ENCODE results near the gene CCDC88A. TPM values are rescaled to one million over a fixed set of nuclear protein-coding genes. Genes with fewer than 3 reads are reported as not detected.

CCDC88A gene
- total RNA-seq, 1 donor from 2014 or later: 51.8 TPM

DNA sequence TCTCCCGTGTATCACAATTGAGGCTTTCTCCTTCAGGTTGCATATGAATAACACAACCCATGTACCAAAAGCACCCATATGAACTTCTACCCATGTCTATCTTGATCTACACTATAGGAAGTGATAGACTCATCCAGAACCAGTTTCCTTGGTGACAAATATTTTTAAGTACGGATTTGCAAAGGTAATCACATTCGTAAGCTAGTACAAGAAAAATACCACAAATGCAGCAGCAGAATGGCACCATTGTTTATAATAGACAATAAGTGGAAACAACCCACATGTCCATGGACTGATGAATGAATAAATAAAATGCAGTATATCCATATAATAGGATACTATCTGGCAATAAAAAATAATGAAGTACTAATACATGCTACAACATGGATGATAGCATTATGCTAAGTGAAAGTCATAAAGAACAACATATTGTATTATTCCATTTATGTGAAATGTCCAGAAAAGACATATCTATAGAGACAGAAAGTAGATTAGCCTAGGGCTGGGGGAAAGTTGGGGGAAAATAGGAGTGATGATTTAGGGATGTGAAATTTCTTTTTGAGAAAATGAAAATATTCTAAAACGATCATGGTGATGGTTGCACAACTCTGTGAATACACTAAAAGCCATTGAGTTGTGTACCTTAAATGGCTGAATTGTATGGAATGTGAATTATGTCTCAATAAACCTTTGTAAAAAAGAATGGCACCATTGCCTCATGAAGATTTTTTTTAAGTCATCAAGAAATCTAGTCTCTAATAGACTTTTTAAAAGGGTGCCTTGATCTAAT is 3.4 kb upstream of the CCDC88A start:
- DNase-seq (ENCODE audit: low read depth): no peak

DNA sequence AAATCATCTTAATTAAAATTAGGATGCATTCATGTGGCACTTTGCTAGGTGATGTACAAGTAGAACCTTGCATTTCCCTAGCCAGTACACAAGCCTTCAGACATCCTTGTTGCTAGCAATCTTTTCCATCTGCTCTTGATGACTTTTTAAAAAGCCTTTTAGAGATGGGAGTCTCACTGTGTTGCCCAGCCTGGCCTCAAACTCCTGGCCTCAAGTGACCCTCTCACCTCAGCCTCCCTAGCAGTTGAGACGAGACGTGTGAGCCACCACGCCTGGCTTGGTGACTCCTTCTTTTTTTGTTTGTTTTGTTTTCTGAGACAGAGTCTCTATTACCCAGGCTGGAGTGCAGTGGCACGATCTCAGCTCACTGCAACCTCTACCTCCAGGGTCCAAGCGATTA is 1.7 kb upstream of the CCDC88A start:
- no peak for DNase-seq (ENCODE audit: low read depth)

GRCh38 chr2:55420871-55421270 is 1.2 kb upstream of the CCDC88A start:
- DNase-seq (ENCODE audit: low read depth): no peak

- no peak for DNase-seq (ENCODE audit: low read depth)
Observed at GRCh38 chr2:55420439-55420725, 726 bp upstream of the CCDC88A start.

GRCh38 chr2:55419233-55419678 is 400 bp downstream of the CCDC88A start:
- DNase-seq (ENCODE audit: low read depth): no peak

- no peak for DNase-seq (ENCODE audit: low read depth)
Observed at GRCh38 chr2:55418512-55419232, 984 bp downstream of the CCDC88A start.

DNA sequence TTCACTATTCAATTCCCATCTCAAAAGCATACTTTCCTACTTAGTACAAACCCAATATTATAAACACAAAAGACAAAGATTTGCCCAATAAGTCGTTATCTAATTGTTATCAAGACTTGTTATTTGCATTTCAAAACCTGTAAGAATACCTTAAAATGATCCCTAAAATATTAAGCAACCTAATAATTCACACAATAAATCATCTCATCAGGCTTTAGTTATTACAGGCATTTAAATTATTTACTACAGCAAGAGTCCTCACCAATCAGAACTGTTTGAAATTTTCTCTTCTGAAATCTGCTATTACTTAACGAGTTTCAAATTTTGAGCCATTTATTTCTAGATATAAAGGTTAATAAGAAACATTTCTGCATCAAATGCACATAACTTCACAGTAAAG is 1.6 kb downstream of the CCDC88A start:
- no peak for DNase-seq (ENCODE audit: low read depth)

- DNase-seq (ENCODE audit: low read depth): no peak
Observed at GRCh38 chr2:55416786-55417568, 2.7 kb downstream of the CCDC88A start.

DNA sequence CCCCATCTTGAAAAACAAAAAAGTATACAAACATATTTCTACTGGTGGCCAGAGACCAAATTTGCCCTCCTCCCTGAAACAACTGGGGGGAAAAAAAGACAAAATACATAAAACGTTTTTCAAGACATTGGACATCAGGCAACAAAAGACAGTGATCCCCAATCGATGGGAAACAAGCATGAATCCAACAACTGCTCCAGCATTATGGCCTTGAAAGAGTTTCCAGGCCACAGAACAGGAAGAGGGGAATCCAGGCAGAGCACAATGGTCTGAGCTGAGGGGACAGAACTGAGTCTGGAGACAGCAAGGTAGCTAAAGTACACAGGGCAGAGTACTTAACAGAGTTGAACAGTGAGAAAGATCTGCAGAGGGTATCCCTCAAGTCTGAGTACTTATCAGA is 4.4 kb downstream of the CCDC88A start:
- DNase-seq (ENCODE audit: low read depth): no peak

DNA sequence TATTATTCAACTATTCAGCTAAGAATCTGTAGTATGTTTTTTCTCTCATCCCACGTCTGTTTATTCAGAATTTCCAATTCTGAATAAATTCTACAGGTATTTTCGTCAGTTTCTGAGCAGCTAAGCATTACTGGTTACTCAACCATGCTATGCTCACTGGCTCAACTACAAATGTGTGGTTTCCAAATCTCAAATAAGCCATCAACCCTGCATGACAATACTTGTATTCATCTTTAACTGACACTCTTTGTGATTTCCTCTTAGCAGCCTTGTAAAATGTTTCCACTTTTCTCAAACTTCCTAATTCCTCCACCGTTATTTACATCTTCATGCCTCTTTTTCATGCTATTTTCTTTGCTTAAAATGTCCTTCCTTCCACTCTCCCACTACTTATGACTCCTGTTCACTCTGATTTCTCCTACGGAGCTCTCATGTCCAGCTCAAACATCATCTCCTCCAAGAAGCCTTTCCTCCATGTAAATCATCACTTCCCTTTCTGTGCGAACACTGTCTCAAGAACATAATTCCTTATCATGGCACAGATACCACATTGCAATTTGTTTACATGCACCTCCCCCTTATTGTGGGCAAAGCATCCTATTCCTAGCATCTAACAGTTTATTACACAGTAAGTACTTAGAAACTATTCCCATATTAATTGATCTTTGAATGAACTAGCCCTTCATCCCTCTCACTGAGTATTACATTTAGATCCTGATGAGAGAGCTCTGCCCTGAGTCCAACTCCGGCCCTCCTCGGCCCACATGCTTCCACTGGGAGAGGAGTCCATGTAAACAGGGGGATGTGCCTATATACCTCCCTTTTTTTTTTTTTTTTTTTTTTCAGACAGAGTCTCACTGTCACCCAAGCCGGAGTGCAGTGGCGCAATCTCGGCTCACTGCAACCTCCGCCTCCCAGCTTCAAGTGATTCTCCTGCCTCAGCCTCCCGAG is 10.5 kb downstream of the CCDC88A start:
- peak; percentile 45 for DNase-seq (ENCODE audit: low read depth)

- peak; percentile 51 for DNase-seq (ENCODE audit: low read depth)
Observed at GRCh38 chr2:55408098-55408882, 11.4 kb downstream of the CCDC88A start.

DNA sequence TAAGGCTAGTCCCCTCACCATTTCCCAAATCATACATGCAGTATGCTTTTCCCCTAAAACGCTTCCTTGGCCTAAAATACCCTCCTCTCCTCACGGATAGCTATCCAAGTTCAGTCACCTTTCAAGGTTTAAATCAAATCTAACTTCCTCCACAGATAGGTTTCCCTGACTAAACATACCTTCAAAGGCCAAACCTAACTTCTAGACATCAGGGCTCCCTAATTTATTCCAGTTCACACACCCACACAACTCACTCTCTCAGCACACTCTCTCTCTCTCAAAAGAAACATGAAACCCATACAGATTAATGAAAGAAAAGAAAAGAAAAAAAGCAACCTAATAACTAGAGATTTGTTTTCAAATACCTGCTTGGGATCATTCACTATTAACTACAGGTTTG is 14.5 kb downstream of the CCDC88A start:
- no peak for DNase-seq (ENCODE audit: low read depth)

DNA sequence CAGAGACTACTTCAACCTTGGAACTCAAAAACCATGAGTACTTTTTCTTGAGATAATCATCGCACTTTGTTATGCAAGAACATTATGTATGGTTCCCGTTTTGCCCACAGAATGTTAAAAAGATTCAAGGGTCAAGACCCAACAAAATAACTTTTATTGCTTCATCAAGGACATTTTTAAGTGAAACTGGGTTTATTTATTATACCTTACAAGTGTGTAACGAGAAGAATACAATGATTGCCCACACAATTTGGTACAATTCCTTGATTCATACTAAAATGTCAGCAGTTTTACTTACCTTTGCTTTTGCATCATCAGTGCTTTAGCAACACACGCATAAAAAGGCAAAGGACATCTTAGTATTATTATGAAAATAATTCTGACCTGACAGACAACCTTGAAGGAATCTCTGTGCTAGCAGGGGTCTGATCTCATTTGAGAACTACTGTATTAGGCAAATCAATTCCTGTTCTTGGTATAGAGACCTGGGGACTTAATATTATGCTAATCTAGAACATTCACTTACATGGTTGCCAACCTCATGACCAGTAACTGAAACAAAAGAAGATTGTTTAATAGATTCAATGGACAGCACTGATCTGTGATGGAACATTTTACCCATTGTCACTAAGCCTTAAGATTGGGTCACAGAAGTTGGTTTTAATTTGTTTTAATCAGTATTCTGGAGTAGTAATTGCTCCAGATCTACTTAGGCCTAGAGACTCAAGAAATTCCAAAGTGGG is 16.2 kb downstream of the CCDC88A start:
- DNase-seq (ENCODE audit: low read depth): no peak

DNA sequence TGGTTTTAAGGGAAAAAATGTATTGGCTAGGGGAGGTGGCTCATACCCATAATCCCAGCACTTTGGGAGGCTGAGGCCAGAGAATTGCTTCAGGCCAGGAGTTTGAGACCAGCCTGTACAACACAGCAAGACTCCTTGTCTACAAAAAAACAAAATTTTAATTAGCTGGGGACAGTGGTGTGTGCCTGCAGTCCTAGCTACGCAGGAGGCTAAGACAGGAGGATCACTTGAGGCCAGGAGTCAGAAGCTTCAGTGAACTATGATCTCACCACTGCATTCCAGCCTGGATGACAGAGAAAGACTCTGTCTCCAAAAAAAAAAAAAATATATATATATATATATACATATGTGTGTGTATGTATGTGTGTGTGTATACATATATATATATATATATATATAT is 18.5 kb downstream of the CCDC88A start:
- no peak for DNase-seq (ENCODE audit: low read depth)

DNA sequence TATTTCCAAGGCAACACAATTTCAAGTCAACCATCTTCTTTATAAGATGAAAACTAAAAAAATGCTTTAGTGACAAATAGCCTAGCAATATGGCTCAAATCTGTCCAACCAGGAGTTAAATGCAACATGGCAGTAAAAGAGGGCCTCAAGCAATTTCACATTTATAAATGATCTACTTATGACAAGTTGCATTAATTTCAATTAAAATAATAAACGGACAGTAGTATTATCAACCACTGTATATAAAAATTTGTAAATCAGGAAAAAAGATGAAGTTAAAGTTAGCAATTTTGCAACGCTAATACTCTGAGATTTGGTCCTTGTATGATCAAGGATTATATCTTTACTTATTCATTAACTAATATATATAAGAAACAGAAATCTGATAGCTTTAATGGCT is 19.3 kb downstream of the CCDC88A start:
- DNase-seq (ENCODE audit: low read depth): no peak

DNA sequence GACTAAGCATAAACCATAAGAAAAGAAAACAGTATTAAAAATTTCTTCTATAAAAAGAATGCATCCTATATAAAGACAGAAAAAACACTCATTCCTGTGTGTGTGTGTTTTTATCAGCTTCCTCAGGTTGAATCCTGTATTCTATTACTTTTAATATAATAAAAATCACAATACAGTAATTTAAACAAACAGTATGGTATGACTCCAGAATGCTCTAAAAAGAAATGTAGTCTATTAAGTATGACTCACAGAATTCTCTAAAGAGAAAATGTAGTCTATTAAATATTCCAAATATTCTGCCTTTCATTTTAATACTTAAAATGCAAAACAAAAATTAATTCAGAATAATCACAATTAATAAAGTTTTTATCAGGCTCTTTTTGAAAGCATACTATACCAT is 19.8 kb downstream of the CCDC88A start:
- no peak for DNase-seq (ENCODE audit: low read depth)

DNA sequence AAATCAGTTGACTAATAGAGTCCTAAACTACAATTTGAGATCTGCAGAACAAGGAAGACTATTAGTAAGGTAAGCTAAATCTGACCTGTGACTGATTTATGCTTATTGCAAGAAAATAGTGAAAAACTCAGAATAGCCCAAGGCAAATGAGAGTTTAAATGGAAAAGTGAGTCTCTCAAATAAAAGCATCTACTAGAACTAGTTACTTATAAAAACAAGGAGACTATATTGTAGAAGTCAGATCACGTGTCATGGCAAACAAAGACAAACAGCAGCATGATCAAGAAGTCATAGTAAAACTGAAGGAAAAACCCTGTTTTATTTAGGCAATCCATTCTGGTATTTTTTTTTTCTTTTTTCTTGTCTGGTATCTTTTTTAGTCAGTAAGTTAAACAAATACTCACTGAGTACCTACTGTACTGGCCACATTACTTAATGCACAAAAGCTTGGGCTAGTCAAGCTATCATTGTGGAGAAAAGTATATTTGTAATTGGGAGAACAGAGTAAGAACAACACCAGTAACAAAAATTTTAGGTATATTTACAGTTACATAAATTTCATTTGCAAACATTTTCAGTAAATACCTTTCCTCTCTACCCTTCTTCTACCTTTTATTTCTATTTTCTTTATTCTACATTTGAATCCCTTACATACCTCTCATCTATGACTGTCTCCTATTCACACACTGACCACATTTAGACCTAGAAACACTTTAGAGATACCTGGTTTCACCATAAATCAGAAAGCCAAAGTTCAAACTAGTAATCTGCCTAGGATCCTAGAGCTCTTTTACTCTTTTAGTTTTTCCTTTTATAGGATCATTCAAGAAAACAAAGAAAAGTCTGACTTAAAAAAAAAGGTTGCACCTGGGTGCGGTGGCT is 23.7 kb downstream of the CCDC88A start:
- peak; percentile 40 for DNase-seq (ENCODE audit: low read depth)

DNA sequence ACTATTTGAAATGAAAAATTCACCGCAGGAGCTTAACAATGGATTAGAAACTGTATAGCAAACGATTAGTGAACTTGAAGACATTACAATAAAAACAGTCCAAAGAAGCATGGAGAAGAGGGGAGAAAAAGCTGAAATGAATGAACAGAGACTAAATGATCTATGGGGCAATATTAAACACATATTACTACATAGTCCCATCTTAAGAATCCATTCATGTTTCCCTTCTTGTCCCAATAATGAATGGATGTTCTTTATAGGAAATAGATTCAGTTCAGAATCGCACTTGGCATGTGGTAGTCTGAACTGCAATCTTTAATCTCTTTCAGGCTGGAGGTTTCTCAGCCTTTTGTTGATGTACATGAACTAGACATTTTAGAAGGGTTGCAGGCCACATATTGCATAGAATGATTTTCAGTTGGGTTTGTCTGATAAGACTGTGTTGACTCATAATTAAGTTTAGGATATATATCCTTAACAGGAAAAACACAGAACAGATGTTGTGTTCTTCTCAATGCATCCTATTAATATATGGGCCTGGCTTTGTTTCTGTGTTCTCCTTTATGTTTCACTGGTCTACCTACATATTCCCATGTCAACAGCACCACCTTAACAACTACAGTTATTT is 27.9 kb downstream of the CCDC88A start:
- DNase-seq (ENCODE audit: low read depth): no peak

- DNase-seq (ENCODE audit: low read depth): no peak
Observed at GRCh38 chr2:55391155-55391554, 28.5 kb downstream of the CCDC88A start.

Measured in renal cortical epithelial cell (primary cell).